Epithelial cell of proximal tubule (primary cell): ENCODE measurements around the gene LRRN3. TPM values are rescaled to one million over a fixed set of nuclear protein-coding genes. Genes with fewer than 3 reads are reported as not detected.

Source experiments
- DNase-seq: peaks from one replicate; pipeline ENCODE4 v3.0.0-alpha.2; 2011; ENCODE audit warnings: low read depth
- H3K4me3 ChIP-seq: 2 replicates; pipeline ENCODE4 v1.5.1; 2011; ENCODE audit warnings: low read depth, mild to moderate bottlenecking, low read length
- CTCF ChIP-seq: conservative IDR thresholded peaks from 2 replicates; pipeline ENCODE4 v1.5.1; 2012; ENCODE audit warnings: low read depth, mild to moderate bottlenecking, low read length
- total RNA-seq: library from RNA; depleted of rRNA; stranded (reverse); fragments of >200 nt; gene quantifications from 2 replicates; pipeline ENCODE4 v1.2.3, GENCODE V29; 2015

Gene LRRN3
- total RNA-seq, 1 donor from 2014 or later, result not detected

DNA sequence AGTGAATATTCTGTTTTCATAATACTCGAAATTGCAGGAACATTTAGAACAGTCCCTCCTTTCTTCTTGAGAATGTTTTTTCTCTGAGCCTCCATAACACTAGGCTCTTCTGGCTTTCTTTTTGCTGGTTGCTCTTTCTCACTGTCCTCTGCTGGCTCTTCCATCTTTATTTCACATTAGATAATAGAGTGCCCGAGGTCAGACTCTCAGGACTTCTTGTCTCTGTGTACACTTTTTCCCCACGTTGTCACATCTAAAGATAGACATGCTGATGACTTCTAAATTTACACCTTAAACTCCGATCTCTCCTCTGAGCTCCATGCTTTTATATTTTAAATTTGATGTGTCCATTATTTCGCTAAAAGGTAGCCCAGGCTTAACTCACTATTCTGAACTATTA is 15.4 kb upstream of the LRRN3 start:
- TF ChIP-seq CTCF, result no peak
- H3K4me3 ChIP-seq, result no peak overlapping the region

DNA sequence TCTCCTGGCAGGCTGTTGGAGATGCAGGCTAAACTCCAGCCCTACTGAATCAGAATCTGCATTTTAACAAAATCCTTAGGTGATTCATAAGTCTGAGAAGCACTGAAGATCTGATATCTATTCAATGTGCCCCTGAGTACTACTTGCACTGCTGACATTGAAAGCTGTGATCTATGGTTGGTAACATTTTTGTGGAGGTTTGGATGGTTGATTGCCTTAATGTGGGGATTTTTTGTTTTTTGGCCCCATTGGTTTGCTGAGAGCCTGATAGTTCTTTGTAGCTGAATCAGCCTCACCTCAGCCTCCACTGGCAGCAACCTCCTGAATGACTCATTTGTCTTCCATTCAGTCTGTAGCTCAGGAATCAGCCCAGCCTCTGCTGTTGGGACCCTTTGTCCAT is 14.7 kb upstream of the LRRN3 start:
- H3K4me3 ChIP-seq, result no peak overlapping the region
- DNase-seq, result no peak
- TF ChIP-seq CTCF, result no peak

More for the DNA sequence above, 15.4 kb upstream of the LRRN3 start:
- DNase-seq, result no peak

GRCh38 chr7:111077001-111077400 is 13.9 kb upstream of the LRRN3 start:
- DNase-seq, result no peak
- no peak for TF ChIP-seq CTCF
- no peak overlapping the region for H3K4me3 ChIP-seq

DNA sequence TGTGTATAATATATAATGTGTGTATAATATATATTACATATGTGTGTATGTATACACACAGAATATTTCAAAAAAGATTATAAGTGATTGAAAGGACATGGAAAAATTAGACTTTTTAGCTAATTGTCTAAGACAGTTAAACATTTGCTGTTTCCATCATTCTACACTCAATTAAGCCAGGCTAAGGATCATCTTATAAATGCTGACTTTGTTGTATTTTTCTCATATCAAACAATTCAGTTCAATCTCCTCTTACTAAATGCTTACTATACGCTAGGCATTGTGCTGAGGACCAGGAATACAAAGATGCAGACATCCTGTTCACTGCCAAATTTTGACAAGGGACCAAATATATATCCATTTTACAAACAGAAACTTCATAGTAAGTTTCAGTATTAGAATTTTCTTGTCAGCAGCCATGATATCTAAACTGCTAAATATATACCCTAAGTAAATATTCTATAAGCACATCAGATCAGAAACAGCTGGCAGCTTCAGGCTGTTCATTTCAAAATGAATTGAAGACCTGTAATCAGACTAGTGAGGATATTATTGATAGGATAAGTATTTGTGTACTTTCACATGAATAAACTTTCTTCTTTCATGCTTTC is 10.3 kb upstream of the LRRN3 start:
- TF ChIP-seq CTCF, result no peak
- no peak for DNase-seq
- H3K4me3 ChIP-seq, result no peak overlapping the region

DNA sequence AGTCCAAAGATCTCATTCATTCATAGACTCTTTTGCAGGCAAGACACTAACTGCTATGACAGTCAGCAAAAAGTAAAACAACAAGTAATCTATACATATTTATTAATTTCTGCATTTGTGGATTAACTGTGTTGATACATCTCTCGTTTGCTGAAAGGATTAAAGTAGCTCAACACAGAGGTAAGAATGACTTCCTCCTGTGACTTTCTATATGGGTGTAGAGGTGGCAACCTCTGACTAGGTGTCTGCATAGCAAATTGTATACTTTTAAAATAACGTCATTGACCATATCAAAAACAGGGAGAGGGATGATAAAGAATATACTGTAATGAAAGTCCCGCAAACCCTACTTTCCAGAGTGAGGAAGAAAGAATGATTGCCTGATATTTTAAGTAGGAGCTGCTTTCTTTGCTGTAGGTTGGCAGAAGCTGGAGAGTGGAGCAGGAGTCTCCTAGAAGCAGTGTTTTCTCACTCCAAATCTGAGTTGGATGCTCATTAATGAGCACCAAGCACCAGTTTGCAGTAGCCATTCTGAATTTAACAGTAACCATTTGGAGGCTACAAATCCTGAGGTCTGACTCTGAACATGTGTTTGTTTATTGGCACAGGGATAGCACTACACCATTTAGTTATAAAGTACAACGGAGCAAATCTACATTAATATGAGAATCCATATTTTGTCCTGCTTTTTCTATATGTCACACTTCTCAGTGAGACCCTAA is 9.2 kb upstream of the LRRN3 start:
- TF ChIP-seq CTCF, result no peak
- H3K4me3 ChIP-seq, result no peak overlapping the region
- no peak for DNase-seq

DNA sequence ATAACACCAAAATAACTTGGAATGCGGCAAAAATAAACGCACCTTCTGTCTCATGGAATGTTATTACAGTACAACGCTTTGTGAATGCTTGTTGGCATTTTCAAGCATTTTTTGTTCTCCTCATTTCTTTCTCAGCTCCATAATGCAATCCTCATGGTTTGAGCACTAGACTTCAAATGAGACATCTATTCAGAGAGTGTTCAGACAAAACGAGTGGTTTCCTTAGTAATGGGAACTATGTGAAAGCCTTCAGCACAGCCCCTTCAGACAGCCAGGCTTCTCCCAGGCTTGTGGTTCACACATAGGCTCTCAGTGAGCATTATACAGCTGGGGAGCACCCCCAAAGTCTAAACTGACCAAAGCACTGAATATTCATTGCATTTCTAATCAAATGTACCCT is 8.6 kb upstream of the LRRN3 start:
- DNase-seq, result no peak
- TF ChIP-seq CTCF, result no peak
- H3K4me3 ChIP-seq, result no peak overlapping the region

DNA sequence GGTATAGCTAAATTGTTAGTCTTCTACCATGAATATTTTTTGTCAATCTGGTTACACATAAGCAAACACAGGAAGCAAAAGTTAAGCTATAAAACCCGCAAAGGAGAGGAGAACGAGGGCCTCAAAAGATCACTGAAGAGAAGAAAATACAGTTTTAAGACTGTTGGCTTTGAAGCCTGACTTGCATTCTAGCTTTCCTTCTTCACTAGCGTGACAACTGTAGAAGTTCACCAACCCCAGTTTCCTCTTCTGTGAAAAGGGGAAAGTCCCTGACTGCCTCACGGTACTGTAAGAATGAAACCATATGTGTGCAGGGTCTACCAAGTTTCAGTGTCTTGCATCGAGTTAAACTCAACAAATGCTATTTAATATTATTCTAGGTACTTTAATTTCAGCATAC is 7.5 kb upstream of the LRRN3 start:
- H3K4me3 ChIP-seq, result no peak overlapping the region
- no peak for TF ChIP-seq CTCF
- no peak for DNase-seq
